Fibroblast of gingiva (primary cell): ENCODE data around the gene IL15RA.

Experiments used
- DNase-seq: peaks from one replicate; pipeline ENCODE4 v3.0.0-alpha.2; 2011; ENCODE audit warnings: low read depth

The IL15RA gene, protein sequence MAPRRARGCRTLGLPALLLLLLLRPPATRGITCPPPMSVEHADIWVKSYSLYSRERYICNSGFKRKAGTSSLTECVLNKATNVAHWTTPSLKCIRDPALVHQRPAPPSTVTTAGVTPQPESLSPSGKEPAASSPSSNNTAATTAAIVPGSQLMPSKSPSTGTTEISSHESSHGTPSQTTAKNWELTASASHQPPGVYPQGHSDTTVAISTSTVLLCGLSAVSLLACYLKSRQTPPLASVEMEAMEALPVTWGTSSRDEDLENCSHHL

DNA sequence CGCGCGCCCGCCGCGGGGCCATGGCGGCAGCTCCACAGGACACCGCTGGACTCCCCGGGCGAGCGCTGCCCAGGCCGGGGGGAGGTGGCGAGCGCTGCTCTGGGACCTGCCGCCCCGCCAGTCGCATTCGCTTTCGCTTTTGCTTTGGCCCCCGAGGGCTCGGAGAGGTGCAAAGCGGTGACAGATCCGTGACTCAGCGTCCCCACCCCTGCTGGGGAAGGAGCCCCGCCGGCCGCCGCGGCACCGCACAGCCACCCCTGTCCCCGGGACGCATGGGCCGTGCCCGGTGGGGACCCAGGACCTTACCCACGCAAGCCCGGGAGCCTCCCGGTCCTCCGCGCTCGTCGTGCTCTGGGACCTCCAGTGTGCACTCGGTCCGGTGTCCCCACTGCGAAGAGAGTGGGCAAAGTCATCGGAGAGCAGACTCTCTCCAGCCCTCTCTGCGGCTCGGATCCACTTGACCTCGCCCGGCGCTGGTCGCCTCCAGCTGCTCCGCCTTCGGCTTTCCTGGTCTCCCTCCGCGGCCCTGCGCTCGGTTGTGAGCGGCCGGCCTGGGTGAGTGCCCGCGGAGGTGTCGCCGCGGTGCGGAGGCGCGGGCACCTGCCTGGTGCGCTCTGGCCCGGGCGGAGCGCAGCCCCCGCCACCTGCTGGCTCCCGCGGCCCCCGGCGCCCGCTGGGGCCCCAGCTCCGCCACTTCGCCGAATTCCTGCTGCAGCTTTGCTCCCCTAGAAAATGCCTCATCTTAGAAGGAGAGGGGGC lies at the start of gene IL15RA:
IL15RA (minus strand) TSS at position 73 of the 759 bp plus-strand sequence; CDS start at position 22, 51 bp downstream.
- DNase-seq = peak; percentile 52

DNA sequence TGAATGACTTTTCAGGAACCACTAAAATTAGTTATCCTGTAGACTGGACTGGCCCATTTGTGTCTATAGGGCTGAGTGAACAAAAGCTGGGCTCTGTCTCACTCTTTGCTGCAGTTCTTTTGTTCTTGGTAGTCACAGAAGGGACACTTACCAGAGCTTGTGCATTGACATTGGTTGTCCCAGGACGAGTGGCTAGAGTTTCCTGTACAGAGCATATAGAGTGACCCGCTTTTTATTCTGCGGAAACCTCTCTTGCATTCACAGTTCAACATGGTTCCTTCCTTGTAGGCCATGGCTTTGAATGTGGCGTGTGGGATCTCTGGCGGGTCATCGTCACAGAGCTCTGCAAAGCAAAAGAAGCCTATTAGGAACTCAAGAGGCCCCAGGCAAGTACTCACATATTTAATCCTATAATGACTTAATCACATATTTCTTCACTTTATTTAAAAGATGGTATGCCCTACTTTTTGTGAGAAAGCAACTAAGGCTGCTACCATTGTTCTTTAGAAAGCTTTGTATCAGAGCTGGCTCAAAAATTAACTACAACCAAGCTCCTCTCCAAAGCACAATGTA lies 48.4 kb upstream of the IL15RA start:
- DNase-seq = no peak

DNA sequence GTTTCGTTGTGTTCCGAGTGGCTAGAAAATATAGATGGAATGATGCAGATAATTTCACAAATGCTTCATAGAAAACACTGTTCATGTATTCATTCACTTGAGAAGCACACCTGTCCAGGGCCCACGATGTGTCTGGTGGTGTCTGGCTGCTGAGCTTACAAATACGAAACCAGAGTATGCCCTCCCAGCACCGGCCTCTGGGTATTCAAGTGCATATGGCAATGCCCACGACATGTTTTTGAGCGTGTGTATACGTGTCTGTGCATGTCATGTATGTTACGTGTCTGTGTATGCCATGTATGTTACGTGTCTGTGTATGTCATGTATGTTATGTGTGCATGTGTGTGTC lies 47.0 kb upstream of the IL15RA start:
- no peak for DNase-seq

DNA sequence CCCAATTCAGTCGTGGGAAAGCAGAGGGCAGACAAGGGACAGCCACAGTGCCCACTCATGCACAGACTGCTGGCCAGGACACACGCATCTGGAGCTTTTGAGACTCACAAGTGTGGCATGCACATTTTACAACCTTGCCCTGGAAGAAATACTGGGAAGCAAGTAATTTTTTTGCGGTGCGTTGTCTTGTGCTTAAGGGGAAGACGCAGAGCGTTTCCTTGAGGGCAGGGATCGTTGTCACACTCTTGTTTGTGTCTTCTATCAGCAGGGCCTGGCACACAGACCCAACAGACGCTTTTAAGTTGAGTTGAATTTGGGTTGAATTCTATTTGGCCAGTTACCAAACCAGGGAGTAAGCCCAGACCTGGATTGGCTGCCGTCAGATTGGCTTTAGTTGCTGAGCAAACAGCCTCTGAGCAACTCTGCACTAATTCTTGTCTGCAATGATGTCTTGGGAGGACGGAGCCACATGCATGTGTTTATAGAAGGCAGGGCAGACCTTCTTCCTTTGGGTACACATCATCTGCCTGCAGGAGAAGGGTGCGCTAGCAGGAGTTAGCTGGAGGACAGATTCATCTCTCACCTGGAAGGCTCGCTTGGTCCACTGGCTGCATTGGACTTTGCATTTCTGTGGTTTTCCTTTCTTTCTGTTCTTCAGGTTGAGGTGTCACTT lies 46.5 kb upstream of the IL15RA start:
- DNase-seq = no peak

DNA sequence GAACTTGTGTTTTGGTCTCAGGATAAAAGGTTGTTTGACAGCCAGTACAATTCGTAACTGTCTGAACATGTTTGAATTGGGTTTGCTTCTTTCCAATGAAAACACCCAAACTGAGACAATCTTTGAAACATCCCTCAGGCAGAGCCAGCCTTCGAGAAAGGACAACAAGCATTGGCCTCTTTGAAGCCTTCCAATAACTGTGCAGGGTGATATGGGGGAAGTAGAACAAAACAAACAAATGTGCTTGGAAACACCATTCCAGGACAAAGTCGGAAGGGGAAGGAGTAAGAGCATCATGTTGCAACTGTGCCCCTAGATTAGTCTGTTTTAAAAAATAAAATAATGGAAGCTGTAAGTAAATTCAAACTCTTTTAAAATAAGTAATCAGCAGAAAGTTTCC lies 45.3 kb upstream of the IL15RA start:
- no peak for DNase-seq

DNA sequence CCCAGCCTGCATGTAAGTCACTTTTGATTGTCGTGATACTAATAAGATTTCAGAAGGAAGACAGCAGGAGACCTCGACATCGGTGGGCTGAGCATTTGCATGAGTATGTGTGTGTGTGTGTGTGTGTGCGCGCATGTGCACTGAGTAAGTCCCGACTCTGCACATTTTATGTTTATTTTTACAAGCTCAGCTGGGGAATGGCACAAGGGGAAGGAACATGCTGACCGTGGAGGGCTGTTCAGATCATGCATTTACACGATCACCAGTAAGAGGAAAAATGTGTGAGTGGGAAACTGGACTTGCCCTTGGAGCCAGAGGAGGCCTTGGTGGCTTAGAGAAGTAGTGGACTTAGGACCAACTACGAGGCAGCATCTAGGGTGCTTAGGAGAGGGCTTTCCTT lies 43.5 kb upstream of the IL15RA start:
- DNase-seq = no peak

DNA sequence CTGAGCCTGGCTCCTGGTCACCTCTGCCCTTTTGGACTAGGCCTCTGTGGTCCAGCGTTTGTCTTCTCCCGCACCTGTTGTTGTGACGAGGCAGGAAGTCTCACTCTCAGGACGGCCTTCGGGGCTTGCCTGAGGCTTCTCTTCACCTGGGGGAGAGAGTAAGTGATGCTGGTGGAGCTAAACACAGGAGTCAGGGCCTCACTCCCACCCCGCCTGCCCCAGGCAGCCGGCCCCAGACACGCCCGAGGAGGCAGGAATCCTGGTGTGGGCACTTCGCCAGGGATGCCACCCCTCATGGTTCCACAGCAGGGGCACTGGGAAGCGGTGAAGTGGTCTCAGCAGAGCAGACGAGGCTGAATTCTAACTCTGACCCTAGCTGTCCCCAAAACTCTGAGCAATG lies 42.5 kb upstream of the IL15RA start:
- no peak for DNase-seq

DNA sequence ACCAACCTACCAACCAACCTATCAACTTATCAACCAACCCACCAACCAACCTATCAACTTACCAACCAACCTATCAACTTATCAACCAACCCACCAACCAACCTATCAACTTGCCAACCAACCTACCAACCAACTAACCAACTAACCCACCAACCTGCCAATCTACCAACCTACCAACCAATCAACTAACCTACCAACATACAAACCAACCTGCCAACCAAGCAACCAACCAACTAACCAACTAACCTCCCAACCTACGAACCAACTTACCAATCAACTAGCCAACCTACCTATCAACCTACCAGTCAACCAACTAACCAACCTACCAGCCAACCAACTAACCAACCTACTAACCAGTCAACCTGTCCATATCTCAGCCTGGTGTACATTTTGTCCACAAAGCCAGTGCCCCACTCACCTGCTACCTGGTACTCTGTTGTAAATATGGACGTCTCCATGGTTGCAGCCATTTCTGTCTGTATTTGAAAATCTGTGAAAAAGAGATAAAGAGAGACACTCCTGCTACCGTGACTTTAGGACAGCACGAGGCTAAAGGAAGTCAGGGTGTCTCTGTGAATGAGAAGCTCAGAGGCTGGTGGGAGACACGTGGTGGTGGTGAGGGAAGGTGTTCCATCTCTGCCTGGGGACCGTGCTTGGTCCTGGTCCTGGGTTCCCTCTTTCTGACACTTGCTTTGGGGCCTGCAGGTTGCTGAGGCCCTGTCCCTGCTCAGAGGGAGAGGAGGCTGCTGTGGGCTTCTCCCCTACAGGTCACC lies 41.9 kb upstream of the IL15RA start:
- no peak for DNase-seq

DNA sequence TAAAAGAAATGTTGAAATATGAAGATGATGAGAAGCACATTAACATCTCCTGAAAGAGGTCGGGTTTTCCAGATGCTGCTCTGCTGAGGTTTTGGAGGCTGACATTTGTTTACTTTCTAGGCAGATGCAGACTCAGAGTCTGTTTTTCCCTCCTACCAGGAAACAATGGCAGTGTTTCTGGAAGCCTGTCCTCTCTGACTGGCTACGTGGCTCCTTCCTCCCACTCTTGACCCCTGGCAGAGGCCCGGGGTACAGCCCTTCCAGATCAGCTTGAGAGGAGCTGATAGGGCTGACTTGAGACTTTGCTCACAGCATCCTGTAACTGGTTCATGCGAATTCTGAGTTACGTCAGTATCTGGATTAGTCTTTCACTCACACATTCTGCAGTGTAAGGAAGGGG lies 41.1 kb upstream of the IL15RA start:
- DNase-seq = no peak

DNA sequence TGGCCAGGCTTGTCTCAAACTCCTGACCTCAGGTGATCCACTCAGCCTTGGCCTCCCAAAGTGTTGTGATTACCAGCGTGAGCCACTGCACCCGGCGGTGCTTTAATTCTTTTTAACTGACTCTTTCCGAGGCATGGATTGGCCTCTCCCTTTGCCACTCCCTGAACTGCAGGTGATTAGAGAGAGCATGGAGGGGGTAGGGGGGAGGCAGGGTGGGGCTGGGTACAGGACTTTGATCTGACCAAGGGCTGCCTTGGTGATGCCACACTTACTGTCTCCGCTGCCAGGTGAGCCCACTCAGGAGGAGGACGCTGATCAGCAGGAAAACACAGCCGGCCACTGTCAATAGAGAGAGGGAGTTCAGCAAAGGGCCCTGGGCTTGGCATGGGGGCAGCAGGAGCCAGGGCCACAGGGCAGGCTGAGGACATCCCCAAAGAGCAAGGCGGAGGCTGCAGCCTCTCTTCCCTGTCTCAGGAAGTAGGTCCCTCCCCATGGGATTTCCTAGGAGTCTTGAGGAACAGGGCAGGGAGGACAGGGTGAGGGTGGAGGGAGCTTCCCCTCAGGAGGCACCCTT lies 40.5 kb upstream of the IL15RA start:
- no peak for DNase-seq

DNA sequence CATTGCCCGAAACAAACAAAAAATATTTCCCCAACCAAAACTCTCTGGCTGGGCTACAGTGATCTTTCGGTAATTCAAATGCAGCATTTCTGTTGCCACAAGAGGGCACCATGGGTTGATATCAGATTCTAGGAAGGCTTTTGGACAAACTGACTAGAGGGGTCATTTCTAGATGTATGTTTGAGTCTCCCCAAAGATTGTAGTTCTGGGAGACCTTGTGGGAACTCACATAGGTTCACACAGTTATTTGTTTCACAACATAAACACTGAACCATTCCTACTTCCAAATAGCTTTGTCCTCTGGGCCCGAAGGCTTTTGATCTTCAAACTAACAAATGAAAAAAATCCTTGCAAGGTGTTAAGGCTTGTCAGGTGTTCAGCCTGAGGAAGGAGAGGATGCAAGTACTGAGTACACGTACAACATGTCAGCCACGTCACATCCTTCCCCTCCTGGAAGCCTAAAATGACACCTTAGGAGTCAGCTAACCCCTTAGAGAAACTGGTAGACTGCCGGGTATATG lies 37.0 kb upstream of the IL15RA start:
- no peak for DNase-seq

DNA sequence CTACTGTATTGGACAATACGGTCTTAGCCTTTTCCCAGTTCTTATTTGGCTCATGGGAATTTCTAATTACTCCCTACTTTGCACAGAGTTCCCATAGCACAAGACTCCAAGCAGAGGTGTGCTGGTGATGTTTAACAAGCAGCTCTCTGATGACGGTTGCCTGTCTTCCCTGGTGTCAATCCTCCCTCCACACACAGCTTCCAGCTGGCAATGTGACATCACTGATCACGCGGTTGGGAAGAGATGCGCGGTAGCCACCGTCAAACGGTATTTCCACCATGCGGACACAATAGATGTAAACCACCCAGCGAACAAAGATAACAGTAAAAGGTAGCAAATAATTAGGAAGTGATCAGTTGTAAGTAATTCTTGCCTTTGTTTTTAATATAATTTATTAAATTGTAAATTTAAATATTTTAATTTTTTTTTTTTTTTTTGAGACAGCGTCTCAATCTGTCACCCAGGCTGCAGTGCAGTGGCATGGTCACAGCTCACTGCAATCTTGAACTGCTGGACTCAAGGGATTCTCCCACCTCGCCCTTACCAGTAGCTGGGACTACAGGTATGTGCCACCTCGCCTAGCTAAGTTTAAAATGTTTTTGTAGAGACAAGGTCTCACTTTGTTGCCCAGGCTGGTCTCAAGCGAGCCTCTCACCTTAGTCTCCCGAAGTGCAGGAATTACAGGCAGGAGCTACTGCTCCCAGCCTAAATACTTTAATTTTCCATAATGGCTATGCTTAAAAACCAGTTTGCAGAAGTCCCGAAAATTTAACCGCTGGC lies 36.3 kb upstream of the IL15RA start:
- DNase-seq = no peak

DNA sequence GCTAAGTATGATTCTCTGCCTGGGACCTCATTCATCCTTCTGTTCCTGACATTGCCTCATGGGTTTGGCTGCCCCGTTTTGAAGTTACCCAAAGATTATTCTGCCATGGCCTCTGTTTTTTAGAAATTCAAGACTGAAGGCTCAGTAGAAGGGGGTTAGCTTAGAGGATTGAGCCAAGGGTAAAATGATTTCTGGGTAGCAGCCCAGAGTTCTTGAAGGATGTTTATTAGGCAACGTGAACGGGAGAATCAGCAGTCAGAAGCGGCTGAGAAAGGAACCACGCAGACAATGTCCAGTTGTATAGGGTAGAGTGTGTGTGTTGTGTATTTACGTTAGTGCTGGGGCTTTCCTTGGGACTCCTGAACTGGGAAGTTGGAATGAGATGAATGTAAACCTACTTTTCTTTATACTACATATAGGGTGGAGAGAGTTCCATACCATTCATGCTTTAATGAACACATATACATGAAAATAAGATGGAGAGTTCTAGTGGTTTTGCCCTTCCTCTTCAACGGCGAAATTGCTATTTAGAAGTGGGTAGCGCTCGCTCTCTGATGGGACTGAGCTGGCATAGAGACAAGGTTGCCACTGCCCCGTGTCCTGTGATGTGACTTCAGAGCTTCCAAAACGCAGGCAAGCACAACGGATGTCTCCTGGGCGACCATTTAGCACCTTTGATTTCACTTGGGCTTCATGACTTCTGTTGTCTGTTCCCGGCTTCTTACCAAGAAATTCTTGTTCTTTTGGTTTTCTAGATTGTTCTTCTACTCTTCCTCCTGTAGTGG lies 35.0 kb upstream of the IL15RA start:
- DNase-seq = no peak

DNA sequence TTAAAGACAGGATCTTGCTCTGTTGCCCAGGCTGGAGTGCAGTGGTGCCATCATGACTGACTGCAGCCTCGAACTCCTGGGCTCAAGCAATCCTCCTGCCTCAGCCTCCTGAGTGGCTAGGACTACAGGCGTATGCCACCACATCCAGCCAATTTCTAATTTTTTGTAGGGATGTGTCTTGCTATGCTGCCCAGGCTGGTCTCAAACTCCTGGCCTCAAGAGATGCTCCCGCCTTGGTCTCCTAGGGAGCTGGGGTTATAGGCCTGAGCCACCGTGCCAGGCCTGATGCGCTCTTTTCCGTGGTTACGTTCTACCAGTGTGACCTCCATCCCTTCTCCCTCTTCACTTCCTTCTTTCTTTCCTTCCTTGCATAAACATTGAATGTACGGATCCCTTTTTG lies 34.2 kb upstream of the IL15RA start:
- no peak for DNase-seq

DNA sequence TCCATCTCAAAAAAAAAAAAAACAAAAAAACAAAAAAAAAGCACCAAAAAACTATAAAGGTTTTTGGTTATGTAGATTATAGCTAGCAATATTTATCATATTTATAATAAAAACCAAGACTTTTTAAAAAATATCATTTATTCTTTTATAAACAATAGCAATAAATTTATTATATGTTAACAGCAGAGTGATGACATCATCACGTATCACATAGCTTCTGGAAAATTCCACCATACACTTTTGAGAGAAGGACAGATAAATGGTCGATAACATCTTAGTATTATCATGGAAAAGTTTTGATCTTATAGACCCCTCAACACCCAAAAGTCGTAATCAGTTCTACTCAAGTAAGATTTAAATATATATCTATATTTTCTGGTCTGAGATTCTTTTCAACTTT lies 33.2 kb upstream of the IL15RA start:
- no peak for DNase-seq

DNA sequence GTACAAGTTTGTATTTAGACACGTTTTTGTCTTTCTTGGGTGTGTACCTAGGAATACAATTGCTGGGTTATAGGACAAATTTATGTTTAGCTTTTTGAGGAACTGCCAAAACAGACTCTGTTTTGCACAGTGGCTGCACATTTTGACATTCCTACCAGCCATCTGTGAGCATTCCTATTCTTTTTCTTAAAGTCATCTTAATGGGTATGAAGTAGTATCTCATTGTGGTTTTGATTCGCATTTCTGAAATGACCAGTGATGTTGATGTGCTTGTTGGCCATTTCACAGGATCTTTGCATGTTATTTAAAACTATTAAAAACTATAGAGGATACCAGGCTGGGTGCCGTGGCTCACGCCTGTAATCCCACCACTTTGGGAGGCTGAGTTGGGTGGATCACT lies 32.6 kb upstream of the IL15RA start:
- DNase-seq = no peak

DNA sequence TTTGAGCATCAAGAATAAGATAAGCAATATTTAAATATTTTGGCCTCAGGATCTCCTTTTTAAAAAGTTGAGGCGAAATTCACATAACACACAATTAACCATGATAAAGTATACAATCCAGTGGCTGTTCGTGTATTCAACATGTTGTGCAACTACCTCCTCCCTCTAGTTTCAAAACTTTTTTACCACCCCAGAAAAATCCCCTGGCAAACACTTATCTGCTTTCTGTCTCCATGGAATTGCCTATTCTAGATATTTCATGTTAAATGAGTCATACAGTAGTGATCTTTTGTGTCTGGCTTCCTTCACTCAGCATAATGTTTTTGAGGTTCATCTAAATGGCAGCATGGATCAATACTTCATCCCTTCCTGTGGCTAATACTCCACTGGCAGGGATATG lies 31.8 kb upstream of the IL15RA start:
- DNase-seq = peak; percentile 64

DNA sequence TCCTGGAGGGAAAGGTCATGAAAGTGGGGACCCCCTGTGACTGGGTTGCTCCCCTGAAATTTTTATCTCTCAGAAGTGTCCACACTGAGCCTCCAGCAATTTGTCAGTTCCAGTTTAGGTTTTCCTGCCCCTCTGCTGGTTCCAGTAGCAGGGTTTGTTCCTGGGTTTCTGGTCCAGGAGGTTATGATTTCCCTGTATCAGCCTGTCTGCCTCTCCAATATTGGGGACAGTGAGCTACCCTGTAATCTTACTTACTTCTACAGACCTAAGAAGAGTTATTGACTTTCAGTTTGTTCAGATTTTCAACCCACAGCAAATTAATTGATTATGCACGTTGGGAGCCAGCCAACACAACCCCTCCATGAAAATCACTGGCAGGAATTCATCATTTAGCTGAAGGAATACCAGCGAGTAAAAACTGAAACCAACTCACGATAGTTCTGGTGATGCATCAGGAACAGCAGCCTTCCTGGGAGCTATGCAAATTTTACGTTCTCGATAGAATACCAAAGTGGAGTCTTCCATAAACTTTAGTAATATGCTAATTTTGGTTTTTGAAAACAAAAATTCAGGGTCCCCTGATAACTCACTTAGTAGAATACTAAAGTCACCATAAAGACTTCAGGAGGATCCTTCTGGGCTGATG lies 31.3 kb upstream of the IL15RA start:
- DNase-seq = no peak

DNA sequence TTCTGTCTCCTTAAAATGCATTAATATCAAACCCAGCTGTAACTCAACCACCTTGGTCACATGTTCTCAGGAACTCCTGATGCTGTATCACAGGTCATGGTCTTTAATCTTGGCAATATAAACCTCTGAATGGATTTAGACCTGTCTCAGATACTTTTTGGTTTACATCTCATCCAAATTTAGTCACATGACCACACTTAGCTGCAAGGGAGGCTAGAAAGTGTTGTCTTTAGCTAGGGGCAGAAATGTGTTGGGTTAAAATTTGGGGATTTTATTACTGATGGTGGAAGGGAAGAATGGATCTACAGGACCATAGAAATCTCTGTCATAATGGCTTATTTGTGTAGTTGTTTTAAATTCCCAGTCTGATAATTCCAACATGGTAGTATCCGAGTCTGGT lies 29.6 kb upstream of the IL15RA start:
- DNase-seq = no peak

DNA sequence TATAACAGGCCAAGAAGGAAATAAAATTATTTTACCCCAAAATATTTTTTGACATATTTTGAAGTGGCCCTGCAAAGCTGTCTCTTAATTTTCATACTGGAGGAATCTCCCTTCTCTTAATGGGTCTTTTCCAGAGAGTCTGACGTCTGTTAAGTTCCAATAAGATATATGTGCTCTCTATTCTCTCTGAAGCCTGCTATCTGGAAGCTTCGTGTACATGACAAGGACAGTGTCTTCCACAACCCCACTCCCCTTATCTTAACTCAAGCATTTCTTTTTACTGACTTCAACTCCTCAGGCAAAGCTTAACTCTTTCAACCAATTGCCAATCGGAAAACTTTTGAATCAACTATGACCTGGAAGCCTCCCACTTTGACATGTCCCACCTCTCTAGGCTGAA lies 29.2 kb upstream of the IL15RA start:
- DNase-seq = no peak
